ENCODE measurements around the gene PNMA8A. TPM values are rescaled to one million over a fixed set of nuclear protein-coding genes. Genes with fewer than 3 reads are reported as not detected.

Gene PNMA8A
- total RNA-seq, 2 donors from 2014 or later: 17.3 to 32.5 TPM

DNA sequence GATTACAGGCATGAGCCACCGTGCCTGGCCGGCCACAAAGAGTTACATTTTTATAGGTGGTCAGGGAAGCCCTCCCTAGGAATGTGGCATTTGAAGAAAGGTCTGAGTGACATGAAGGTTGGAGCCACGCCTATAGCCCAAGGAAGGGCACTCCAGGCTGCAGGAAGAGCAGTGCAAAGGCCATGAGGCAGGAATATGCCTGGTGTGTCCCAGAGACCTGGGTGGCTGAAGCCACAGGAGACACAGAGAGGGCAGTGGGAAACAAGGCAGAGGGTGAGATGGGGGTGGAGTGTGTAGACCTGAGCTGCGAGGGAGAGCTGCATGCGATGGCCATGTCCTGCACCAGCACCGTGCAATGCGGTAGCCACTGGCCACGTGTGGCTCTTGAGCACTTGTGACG, 19.4 kb upstream of the PNMA8A start:
- Histone ChIP-seq H3K27ac (ENCODE audit: low read depth, low read length) (no peak overlapping the region), H3K9ac (ENCODE audit: extremely low read depth, low read length, poor library complexity, severe bottlenecking) (no peak overlapping the region)
- no peak overlapping the region for H3K27ac Mint-ChIP-seq

DNA sequence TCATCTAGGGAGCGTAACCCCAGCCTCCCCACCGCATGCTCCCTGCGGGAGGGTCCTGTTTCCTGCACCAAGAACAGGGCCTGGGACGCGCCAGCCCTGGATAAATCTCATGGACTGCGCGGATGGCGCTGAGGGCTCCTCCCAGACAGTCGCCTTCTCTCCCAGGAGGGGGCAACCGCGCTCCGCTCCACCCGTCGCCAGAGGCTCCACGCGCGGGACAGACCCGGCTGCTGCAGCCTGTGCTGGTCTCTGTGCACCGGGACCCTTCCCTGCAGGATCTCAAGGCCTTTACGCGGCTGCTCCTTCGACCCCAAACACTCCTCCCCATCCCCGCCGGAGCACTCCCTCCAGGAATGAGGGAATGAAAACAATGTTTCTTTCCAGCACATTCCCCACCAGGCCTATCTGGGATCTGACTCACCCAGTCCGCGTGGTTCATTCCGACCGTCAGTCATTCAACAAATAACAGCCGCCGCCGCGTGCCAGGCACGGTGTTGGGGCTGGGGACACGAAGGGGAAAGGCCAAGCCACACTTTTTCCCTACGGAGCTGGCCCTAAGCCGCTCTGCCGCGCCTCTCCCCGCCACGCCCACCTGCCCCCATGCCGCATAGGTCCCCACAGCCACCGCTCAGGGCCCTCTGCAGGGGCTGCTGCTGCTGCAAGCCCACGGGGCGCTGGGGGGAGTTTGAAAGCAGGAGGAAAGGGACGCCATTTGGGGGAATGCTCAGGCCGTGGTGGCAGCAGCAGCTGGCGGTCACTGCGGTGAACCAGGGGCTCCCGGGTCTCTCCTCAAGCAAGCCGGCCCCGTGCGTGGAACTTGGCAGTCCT, 18.3 kb upstream of the PNMA8A start:
- no peak overlapping the region for H3K27ac Mint-ChIP-seq
- Histone ChIP-seq H3K4me3 (ENCODE audit: low read length) (no peak overlapping the region), H3K9ac (ENCODE audit: extremely low read depth, low read length, poor library complexity, severe bottlenecking) (no peak overlapping the region), H3K27ac (ENCODE audit: low read depth, low read length) (no peak overlapping the region), H3K9me3 (ENCODE audit: control insufficient read depth, low read length) (no peaks in the 10 kb centered on the region), H3K36me3 (ENCODE audit: control insufficient read depth, insufficient read depth, low read length) (no peaks in the 10 kb centered on the region), H3K4me1 (ENCODE audit: control insufficient read depth, insufficient read depth, low read length) (no peaks in the 10 kb centered on the region), H3K27me3 (ENCODE audit: control insufficient read depth, insufficient read depth, low read length, poor library complexity, severe bottlenecking) (peaks cover 77% of the 10 kb centered on the region)
- peak; percentile 76 for DNase-seq
- peaks cover 6% of the 10 kb centered on the region for H3K4me1 Mint-ChIP-seq
- H3K9me3 Mint-ChIP-seq: no peaks in the 10 kb centered on the region
- 41 to 44% methylated on average over 37 to 52 of the region's 52 CpGs for WGBS, 2 experiments (ENCODE audit: insufficient coverage in 1 of 2, insufficient read length in 1 of 2)
- peaks cover 5% of the 10 kb centered on the region for H3K36me3 Mint-ChIP-seq (ENCODE audit: low read depth)
- H3K27me3 Mint-ChIP-seq (ENCODE audit: insufficient read depth): peaks cover 78% of the 10 kb centered on the region
- H3K4me3 Mint-ChIP-seq: peak overlapping the region; percentile 52
- TF ChIP-seq, protein P1, sequence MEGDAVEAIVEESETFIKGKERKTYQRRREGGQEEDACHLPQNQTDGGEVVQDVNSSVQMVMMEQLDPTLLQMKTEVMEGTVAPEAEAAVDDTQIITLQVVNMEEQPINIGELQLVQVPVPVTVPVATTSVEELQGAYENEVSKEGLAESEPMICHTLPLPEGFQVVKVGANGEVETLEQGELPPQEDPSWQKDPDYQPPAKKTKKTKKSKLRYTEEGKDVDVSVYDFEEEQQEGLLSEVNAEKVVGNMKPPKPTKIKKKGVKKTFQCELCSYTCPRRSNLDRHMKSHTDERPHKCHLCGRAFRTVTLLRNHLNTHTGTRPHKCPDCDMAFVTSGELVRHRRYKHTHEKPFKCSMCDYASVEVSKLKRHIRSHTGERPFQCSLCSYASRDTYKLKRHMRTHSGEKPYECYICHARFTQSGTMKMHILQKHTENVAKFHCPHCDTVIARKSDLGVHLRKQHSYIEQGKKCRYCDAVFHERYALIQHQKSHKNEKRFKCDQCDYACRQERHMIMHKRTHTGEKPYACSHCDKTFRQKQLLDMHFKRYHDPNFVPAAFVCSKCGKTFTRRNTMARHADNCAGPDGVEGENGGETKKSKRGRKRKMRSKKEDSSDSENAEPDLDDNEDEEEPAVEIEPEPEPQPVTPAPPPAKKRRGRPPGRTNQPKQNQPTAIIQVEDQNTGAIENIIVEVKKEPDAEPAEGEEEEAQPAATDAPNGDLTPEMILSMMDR (conservative IDR thresholded peaks at IDR 0.05): peak; percentile 66

More for the DNA sequence above, 19.4 kb upstream of the PNMA8A start:
- Mint-ChIP-seq H3K36me3 (ENCODE audit: low read depth) (peaks cover 7% of the 10 kb centered on the region), H3K9me3 (no peaks in the 10 kb centered on the region), H3K4me3 (no peak overlapping the region), H3K27me3 (ENCODE audit: insufficient read depth) (peaks cover 84% of the 10 kb centered on the region), H3K4me1 (peaks cover 6% of the 10 kb centered on the region)
- Histone ChIP-seq H3K27me3 (ENCODE audit: control insufficient read depth, insufficient read depth, low read length, poor library complexity, severe bottlenecking) (peaks cover 78% of the 10 kb centered on the region), H3K4me1 (ENCODE audit: control insufficient read depth, insufficient read depth, low read length) (no peaks in the 10 kb centered on the region), H3K4me3 (ENCODE audit: low read length) (no peak overlapping the region), H3K9me3 (ENCODE audit: control insufficient read depth, low read length) (no peaks in the 10 kb centered on the region), H3K36me3 (ENCODE audit: control insufficient read depth, insufficient read depth, low read length) (no peaks in the 10 kb centered on the region)
- DNase-seq: no peak
- TF ChIP-seq, protein P1 (conservative IDR thresholded peaks at IDR 0.05): no peak
- WGBS, 2 experiments (ENCODE audit: insufficient coverage in 1 of 2, insufficient read length in 1 of 2): 94 to 100% methylated on average over 3 to 9 of the region's 9 CpGs

DNA sequence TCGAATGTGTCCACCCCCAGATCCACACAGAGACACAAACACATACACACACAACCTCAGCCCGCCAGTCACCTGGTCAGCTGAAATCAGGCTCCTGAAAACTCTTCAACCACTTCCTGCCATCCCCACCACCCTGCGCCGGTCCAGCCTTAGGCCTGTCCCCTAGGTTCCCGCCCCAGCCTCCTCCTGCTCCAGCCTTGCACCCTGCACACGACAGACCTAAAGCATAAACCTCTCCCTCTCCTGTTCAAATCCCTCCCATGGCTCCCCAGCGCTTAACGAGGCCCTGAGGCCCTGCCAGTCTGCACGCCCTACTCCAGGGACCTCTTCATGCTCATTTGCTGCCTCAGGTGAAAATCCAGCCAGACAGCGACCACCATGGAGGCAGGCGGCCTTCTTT, 17.2 kb upstream of the PNMA8A start:
- 75 to 86% methylated on average over 9 to 11 of the region's 11 CpGs for WGBS, 2 experiments (ENCODE audit: insufficient coverage in 1 of 2, insufficient read length in 1 of 2)
- Histone ChIP-seq H3K27ac (ENCODE audit: low read depth, low read length) (no peak overlapping the region), H3K9ac (ENCODE audit: extremely low read depth, low read length, poor library complexity, severe bottlenecking) (no peak overlapping the region), H3K9me3 (ENCODE audit: control insufficient read depth, low read length) (no peaks in the 10 kb centered on the region), H3K4me3 (ENCODE audit: low read length) (no peak overlapping the region), H3K4me1 (ENCODE audit: control insufficient read depth, insufficient read depth, low read length) (no peaks in the 10 kb centered on the region), H3K27me3 (ENCODE audit: control insufficient read depth, insufficient read depth, low read length, poor library complexity, severe bottlenecking) (peaks cover 66% of the 10 kb centered on the region), H3K36me3 (ENCODE audit: control insufficient read depth, insufficient read depth, low read length) (no peaks in the 10 kb centered on the region)
- Mint-ChIP-seq H3K36me3 (ENCODE audit: low read depth) (no peaks in the 10 kb centered on the region), H3K27ac (no peak overlapping the region), H3K4me1 (peaks cover 6% of the 10 kb centered on the region), H3K4me3 (no peak overlapping the region), H3K9me3 (no peaks in the 10 kb centered on the region), H3K27me3 (ENCODE audit: insufficient read depth) (peaks cover 68% of the 10 kb centered on the region)
- DNase-seq: peak; percentile 50
- TF ChIP-seq, protein P1 (conservative IDR thresholded peaks at IDR 0.05): no peak
